Activated CD8-positive, alpha-beta T cell treated with anti-CD3 and anti-CD28 coated beads for 36 hours (primary cell): Measurements from ENCODE around the gene MARF1. TPM values are rescaled to one million over a fixed set of nuclear protein-coding genes. Genes with fewer than 3 reads are reported as not detected.
"Not testable (repeated sequence)": the region's sequence is repeated elsewhere in the genome, so short reads cannot be mapped to it uniquely, and the experiment has no call there.

Source experiments
- ATAC-seq: fragments of 200-7000 bp; cut with Tn5 transposase; one replicate; pipeline ENCODE4 v1.10.0; 2021; ENCODE audit warnings: mild to moderate bottlenecking, moderate library complexity
- CTCF ChIA-PET: fragments of 350-600 bp; sonication (Branson Sonifier 250); formaldehyde crosslinking; loops from one replicate; lab custom pipeline; 2021; ENCODE audit warnings: antibody characterized with exemption; lab: Charles Lee
- POLR2A ChIA-PET: fragments of 350-600 bp; sonication (Branson Sonifier 250); formaldehyde crosslinking; loops from one replicate; lab custom pipeline; 2021; ENCODE audit warnings: antibody characterized with exemption; lab: Charles Lee
- DNase-seq: peaks from one replicate; pipeline ENCODE4 v3.0.0-alpha.2; 2020
- H3K27ac Mint-ChIP-seq: one replicate; pipeline ENCODE4 v1.8.0; 2021; ENCODE audit warnings: mild to moderate bottlenecking, mixed read lengths
- H3K27me3 Mint-ChIP-seq: one replicate; pipeline ENCODE4 v1.8.0; 2021; ENCODE audit warnings: mixed read lengths
- H3K36me3 Mint-ChIP-seq: one replicate; pipeline ENCODE4 v1.8.0; 2021; ENCODE audit warnings: low read depth, mixed read lengths
- H3K4me1 Mint-ChIP-seq: one replicate; pipeline ENCODE4 v1.8.0; 2021; ENCODE audit warnings: low read depth, mixed read lengths
- H3K4me3 Mint-ChIP-seq: one replicate; pipeline ENCODE4 v1.8.0; 2021; ENCODE audit warnings: mild to moderate bottlenecking, moderate library complexity, mixed read lengths
- H3K9me3 Mint-ChIP-seq: one replicate; pipeline ENCODE4 v1.8.0; 2021; ENCODE audit warnings: mixed read lengths
- intact Hi-C: fragments of 100-400 bp; cut with micrococcal nuclease; formaldehyde crosslinking; loops from one replicate; pipeline ENCODE4 v1.10.0; 2022
- total RNA-seq, 2 experiments: library from RNA; stranded (reverse); gene quantifications; one replicate each; pipeline ENCODE4 v1.2.3, GENCODE V29; 2021
- TF ChIP-seq, protein P1 (sequence below): fragments of 200-600 bp; IDR thresholded peaks from one replicate; pipeline ENCODE4 v1.8.0; 2022; ENCODE audit warnings: antibody characterized with exemption, mild to moderate bottlenecking

The MARF1 gene, protein sequence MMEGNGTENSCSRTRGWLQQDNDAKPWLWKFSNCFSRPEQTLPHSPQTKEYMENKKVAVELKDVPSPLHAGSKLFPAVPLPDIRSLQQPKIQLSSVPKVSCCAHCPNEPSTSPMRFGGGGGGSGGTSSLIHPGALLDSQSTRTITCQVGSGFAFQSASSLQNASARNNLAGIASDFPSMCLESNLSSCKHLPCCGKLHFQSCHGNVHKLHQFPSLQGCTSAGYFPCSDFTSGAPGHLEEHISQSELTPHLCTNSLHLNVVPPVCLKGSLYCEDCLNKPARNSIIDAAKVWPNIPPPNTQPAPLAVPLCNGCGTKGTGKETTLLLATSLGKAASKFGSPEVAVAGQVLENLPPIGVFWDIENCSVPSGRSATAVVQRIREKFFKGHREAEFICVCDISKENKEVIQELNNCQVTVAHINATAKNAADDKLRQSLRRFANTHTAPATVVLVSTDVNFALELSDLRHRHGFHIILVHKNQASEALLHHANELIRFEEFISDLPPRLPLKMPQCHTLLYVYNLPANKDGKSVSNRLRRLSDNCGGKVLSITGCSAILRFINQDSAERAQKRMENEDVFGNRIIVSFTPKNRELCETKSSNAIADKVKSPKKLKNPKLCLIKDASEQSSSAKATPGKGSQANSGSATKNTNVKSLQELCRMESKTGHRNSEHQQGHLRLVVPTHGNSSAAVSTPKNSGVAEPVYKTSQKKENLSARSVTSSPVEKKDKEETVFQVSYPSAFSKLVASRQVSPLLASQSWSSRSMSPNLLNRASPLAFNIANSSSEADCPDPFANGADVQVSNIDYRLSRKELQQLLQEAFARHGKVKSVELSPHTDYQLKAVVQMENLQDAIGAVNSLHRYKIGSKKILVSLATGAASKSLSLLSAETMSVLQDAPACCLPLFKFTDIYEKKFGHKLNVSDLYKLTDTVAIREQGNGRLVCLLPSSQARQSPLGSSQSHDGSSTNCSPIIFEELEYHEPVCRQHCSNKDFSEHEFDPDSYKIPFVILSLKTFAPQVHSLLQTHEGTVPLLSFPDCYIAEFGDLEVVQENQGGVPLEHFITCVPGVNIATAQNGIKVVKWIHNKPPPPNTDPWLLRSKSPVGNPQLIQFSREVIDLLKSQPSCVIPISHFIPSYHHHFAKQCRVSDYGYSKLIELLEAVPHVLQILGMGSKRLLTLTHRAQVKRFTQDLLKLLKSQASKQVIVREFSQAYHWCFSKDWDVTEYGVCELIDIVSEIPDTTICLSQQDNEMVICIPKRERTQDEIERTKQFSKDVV (N-terminal part only)
- total RNA-seq, result 10 to 100 TPM; 55.7 to 56.0 TPM

DNA sequence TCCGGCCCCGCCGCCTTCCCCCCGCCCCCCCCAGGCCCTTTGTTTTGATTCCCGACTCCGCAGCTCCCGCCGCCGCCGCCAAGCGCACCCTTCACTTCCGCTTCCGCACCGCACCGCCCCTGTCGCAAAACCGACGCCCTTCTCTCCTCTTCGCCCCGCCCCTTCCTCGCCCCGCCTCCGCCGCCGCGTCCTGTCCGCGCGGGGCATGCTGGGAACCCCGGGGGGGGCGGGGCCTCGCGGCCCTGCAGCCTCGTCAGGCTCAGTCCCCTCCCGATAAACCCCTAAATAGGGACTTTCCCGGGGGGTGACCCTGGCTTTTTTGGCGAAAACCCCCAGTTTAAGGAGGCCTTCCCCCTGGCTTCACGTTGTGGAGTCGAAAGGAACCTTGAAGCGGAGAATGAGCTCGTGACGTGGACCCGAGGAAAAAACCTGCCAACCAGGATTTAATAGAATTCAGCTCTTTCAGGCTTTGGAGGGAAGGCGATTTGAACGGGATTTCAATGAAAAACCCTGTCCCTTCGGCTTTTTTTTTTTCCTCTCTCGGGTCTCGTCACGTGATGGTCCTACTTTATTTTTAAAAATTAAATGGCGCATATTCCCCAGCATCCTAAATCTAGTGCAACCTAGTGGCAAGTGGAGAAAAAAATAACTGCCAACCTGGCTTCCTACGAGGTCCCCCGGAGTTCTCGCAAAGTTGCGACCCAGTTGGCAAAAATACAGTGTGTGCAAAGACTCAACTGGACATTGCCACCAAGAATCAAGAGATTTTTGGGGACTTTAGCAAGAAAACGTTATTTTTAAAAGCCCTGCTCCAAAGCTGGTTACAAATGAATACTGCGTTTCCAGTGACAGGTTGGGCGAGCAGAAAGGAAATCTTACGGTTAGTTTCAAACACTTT lies at the start of gene MARF1:
MARF1 (minus strand) TSS at position 107 of the 898 bp plus-strand sequence. CDS start 3,921 bp downstream, outside the sequence.
- H3K4me3 Mint-ChIP-seq, result peak within 1 kb of the TSS; percentile 92
- ChIA-PET POLR2A (interaction anchor here (0.6 to 2.5 kb wide), 13 partner anchors 7 to 1008 kb away, joined by 3 to 7 read pairs (median 4); partner anchors contain the start of gene NDE1), CTCF (interaction anchor here (0.7 to 3.1 kb wide), 10 partner anchors 7 to 216 kb away, joined by 3 to 11 read pairs (median 4); no protein-coding TSS in a partner anchor)
- H3K4me1 Mint-ChIP-seq, result peaks cover 44% of the 10 kb centered on the region
- H3K36me3 Mint-ChIP-seq, result peaks cover 17% of the 10 kb centered on the region
- H3K27ac Mint-ChIP-seq, result peak within 1 kb of the TSS; percentile 98
- intact Hi-C loops, result loop anchor here (5.0 kb wide), 1 partner anchor 51 kb away; no protein-coding TSS in a partner anchor
- TF ChIP-seq, protein P1, sequence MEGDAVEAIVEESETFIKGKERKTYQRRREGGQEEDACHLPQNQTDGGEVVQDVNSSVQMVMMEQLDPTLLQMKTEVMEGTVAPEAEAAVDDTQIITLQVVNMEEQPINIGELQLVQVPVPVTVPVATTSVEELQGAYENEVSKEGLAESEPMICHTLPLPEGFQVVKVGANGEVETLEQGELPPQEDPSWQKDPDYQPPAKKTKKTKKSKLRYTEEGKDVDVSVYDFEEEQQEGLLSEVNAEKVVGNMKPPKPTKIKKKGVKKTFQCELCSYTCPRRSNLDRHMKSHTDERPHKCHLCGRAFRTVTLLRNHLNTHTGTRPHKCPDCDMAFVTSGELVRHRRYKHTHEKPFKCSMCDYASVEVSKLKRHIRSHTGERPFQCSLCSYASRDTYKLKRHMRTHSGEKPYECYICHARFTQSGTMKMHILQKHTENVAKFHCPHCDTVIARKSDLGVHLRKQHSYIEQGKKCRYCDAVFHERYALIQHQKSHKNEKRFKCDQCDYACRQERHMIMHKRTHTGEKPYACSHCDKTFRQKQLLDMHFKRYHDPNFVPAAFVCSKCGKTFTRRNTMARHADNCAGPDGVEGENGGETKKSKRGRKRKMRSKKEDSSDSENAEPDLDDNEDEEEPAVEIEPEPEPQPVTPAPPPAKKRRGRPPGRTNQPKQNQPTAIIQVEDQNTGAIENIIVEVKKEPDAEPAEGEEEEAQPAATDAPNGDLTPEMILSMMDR, result peak; percentile 50
- no peaks in the 10 kb centered on the region for H3K9me3 Mint-ChIP-seq
- ATAC-seq, result peak; percentile 80
- peak; percentile 99 for DNase-seq
- no peaks in the 10 kb centered on the region for H3K27me3 Mint-ChIP-seq

- H3K4me3 Mint-ChIP-seq, H3K27ac Mint-ChIP-seq, DNase-seq, POLR2A ChIA-PET, intact Hi-C loops, ATAC-seq, H3K4me1 Mint-ChIP-seq, H3K27me3 Mint-ChIP-seq, H3K9me3 Mint-ChIP-seq: not testable (repeated sequence)
- CTCF ChIA-PET, result interaction anchor here (2.2 kb wide), 1 partner anchor 12 kb away, joined by 7 read pairs; no protein-coding TSS in a partner anchor
- H3K36me3 Mint-ChIP-seq, result peaks cover 53% of the 10 kb centered on the region
Observed at GRCh38 chr16:15692508-15692907, 49.6 kb upstream of the MARF1 start.

GRCh38 chr16:15691046-15691445 lies 48.1 kb upstream of the MARF1 start:
- TF ChIP-seq, protein P1, result no peak
- no peaks in the 10 kb centered on the region for H3K27me3 Mint-ChIP-seq
- no peaks in the 10 kb centered on the region for H3K9me3 Mint-ChIP-seq
- H3K4me3 Mint-ChIP-seq, result no peak overlapping the region
- H3K27ac Mint-ChIP-seq, result no peak overlapping the region
- ATAC-seq (no peak), DNase-seq (no peak)
- intact Hi-C loops, result no loop called here
- no peaks in the 10 kb centered on the region for H3K4me1 Mint-ChIP-seq
- CTCF ChIA-PET, result interaction anchor here (1.2 to 2.2 kb wide), 2 partner anchors 9 to 14 kb away, joined by 5 to 7 read pairs; no protein-coding TSS in a partner anchor
- POLR2A ChIA-PET, result interaction anchor here (0.6 to 1.0 kb wide), 2 partner anchors 10 kb away, joined by 3 read pairs; no protein-coding TSS in a partner anchor
- H3K36me3 Mint-ChIP-seq, result peaks cover 48% of the 10 kb centered on the region

DNA sequence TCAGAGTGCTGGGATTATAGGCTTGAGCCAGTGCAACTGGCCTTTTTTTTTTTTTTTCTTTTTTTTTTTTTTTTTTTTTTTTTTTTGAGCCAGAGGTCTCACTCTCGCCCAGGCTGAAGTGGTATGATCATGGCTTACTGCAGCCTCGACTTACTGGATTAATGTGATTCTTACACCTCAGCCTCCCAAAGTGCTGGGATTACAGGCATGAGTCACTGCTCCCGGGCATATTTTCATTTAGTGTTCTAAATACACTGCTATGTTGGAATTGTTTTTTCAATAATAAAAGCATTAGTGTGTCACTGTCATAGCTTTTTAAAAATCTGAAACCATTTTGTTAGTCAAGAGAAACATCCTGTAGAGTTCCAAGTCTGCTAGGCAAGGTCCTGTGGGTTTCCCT lies 47.3 kb upstream of the MARF1 start:
- intact Hi-C loops, result no loop called here
- H3K27me3 Mint-ChIP-seq, result no peaks in the 10 kb centered on the region
- POLR2A ChIA-PET, result no interaction called here
- H3K4me3 Mint-ChIP-seq, result no peak overlapping the region
- CTCF ChIA-PET, result interaction anchor here (1.2 kb wide), 1 partner anchor 8 kb away, joined by 5 read pairs; no protein-coding TSS in a partner anchor
- no peaks in the 10 kb centered on the region for H3K9me3 Mint-ChIP-seq
- H3K27ac Mint-ChIP-seq, result no peak overlapping the region
- TF ChIP-seq, protein P1, result no peak
- H3K4me1 Mint-ChIP-seq, result no peaks in the 10 kb centered on the region
- DNase-seq, result no peak
- peaks cover 52% of the 10 kb centered on the region for H3K36me3 Mint-ChIP-seq
- ATAC-seq, result no peak
